CD4-positive, alpha-beta T cell (primary cell): ENCODE measurements around the gene TBX15. TPM values are rescaled to one million over a fixed set of nuclear protein-coding genes. Genes with fewer than 3 reads are reported as not detected.

ENCODE experiments used
- ATAC-seq: fragments of 200-7000 bp; cut with Tn5 transposase; one replicate; pipeline ENCODE4 v1.10.0; 2022; ENCODE audit warnings: mild to moderate bottlenecking; ENCODE audit not compliant: poor library complexity
- CTCF ChIA-PET: fragments of 350-600 bp; sonication (Branson Sonifier 250); formaldehyde crosslinking; loops from one replicate; lab custom pipeline; 2021; ENCODE audit warnings: antibody characterized with exemption, inconsistent platforms; lab: Charles Lee
- POLR2A ChIA-PET: fragments of 350-600 bp; sonication (Branson Sonifier 250); formaldehyde crosslinking; loops from one replicate; lab custom pipeline; 2021; ENCODE audit warnings: antibody characterized with exemption, inconsistent platforms; lab: Charles Lee
- DNase-seq, 14 experiments: peaks; one replicate each; pipeline ENCODE4 v3.0.0-alpha.2; 2013 to 2020; ENCODE audit warnings: mixed read lengths in 2 of 14
- H3K27ac ChIP-seq, 2 donors: one replicate each; pipeline versions ENCODE4 v1.5.1 to v1.7.0; 2013; ENCODE audit warnings: low read length in 2 of 2, low read depth in 1 of 2, mild to moderate bottlenecking in 1 of 2
- H3K27me3 ChIP-seq, 2 experiments: 1 replicate in 1 of 2; 2 replicates in 1 of 2; pipeline versions ENCODE4 v1.6.1 to v1.7.0; 2013; ENCODE audit warnings: low read length in 2 of 2, control low read depth in 1 of 2, mild to moderate bottlenecking in 1 of 2, moderate library complexity in 1 of 2; ENCODE audit not compliant: insufficient read depth in 2 of 2, control insufficient read depth in 1 of 2
- H3K36me3 ChIP-seq: one replicate; pipeline ENCODE4 v1.6.1; 2013; ENCODE audit warnings: low read length, control low read depth; ENCODE audit not compliant: insufficient read depth
- H3K4me1 ChIP-seq: one replicate; pipeline ENCODE4 v1.6.1; 2013; ENCODE audit warnings: low read length, control low read depth; ENCODE audit not compliant: insufficient read depth
- H3K4me3 ChIP-seq: one replicate; pipeline ENCODE4 v1.5.1; 2013; ENCODE audit warnings: mild to moderate bottlenecking, low read length, moderate library complexity
- H3K9me3 ChIP-seq, 2 experiments: 1 replicate in 1 of 2; 2 replicates in 1 of 2; pipeline versions ENCODE4 v1.6.1 to v1.7.0; 2013; ENCODE audit warnings: low read length in 2 of 2, mild to moderate bottlenecking in 2 of 2, control low read depth in 1 of 2, moderate library complexity in 1 of 2; ENCODE audit not compliant: control insufficient read depth in 1 of 2, insufficient read depth in 1 of 2
- H3K27ac Mint-ChIP-seq: one replicate; pipeline ENCODE4 v1.8.0; 2020; ENCODE audit warnings: mixed read lengths
- H3K27me3 Mint-ChIP-seq: one replicate; pipeline ENCODE4 v1.8.0; 2021; ENCODE audit warnings: mixed read lengths
- H3K36me3 Mint-ChIP-seq: one replicate; pipeline ENCODE4 v1.8.0; 2021; ENCODE audit warnings: low read depth, mixed read lengths
- H3K4me1 Mint-ChIP-seq: one replicate; pipeline ENCODE4 v1.8.0; 2021; ENCODE audit warnings: low read depth, mixed read lengths
- H3K4me3 Mint-ChIP-seq: one replicate; pipeline ENCODE4 v1.8.0; 2020; ENCODE audit warnings: mild to moderate bottlenecking, mixed read lengths
- H3K9me3 Mint-ChIP-seq: one replicate; pipeline ENCODE4 v1.8.0; 2020; ENCODE audit warnings: mixed read lengths
- intact Hi-C, 2 experiments: fragments of 100-400 bp; cut with DNase I in 1 of 2; cut with micrococcal nuclease in 1 of 2; formaldehyde crosslinking; loops; one replicate each; pipeline versions ENCODE4 v1.15.1 to v1.9.0; 2023 to 2025; cut with DNase I, micrococcal nuclease
- total RNA-seq, 174 experiments: library from RNA in 2 of 174; stranded (reverse) in 2 of 174; gene quantifications; one replicate each; pipeline ENCODE4 v1.2.3 and lab custom pipeline; 2021 to 2026
- TF ChIP-seq, protein P1 (sequence below): fragments of 200-600 bp; IDR thresholded peaks from one replicate; pipeline ENCODE4 v1.8.0; 2022; ENCODE audit warnings: antibody characterized with exemption, mild to moderate bottlenecking

Gene TBX15
- total RNA-seq, 2 experiments from 2014 or later, result not detected

DNA sequence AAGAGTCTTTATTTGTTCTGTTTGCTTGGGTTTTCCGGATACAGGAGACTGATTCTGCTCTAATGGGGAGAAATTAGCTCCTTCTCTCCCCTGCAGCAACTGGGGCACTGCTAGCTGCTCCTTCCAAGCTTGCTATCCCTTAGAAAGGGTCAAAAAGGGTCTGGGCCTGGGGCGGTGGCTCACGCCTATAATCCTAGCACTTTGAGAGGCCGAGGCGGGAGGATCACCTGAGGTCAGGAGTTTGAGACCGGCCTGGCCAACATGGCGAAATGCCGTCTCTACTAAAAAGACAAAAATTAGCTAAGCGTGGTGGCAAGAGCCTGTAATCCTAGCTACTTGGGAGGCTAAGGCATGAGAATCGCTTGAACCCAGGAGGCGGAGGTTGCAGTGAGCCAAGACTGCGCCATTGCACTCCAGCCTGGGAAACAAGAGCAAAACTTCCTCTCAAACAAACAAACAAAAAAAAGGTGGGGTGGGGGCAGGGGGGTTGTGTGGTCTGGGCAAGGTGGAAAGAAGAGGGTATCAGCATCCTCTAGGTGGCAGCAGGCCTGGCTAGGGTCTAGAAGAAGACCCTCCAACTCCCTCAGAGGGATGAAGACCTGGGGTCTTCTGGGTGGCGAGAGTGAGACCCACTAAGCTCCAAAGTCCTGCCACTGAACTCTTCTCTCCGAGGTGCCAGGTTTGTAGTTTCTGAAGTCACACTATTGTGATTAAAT is 15.4 kb upstream of the TBX15 start:
- H3K27ac ChIP-seq, result no peak overlapping the region
- Mint-ChIP-seq H3K27ac (no peak overlapping the region), H3K27me3 (peaks cover 83% of the 10 kb centered on the region), H3K4me3 (no peak overlapping the region), H3K36me3 (no peaks in the 10 kb centered on the region), H3K4me1 (peaks cover 9% of the 10 kb centered on the region), H3K9me3 (peaks cover 3% of the 10 kb centered on the region)
- ATAC-seq, result no peak
- CTCF ChIA-PET, result no interaction called here
- peaks cover 23% of the 10 kb centered on the region for H3K4me1 ChIP-seq
- no peak overlapping the region for H3K4me3 ChIP-seq
- H3K9me3 ChIP-seq, result peaks cover 9 to 75% of the 10 kb centered on the region in 2 experiments
- intact Hi-C loops, result no loop called here
- POLR2A ChIA-PET, result no interaction called here
- peaks cover 79 to 95% of the 10 kb centered on the region in 2 experiments for H3K27me3 ChIP-seq
- no peaks in the 10 kb centered on the region for H3K36me3 ChIP-seq
- no peak for DNase-seq
- TF ChIP-seq, protein P1, sequence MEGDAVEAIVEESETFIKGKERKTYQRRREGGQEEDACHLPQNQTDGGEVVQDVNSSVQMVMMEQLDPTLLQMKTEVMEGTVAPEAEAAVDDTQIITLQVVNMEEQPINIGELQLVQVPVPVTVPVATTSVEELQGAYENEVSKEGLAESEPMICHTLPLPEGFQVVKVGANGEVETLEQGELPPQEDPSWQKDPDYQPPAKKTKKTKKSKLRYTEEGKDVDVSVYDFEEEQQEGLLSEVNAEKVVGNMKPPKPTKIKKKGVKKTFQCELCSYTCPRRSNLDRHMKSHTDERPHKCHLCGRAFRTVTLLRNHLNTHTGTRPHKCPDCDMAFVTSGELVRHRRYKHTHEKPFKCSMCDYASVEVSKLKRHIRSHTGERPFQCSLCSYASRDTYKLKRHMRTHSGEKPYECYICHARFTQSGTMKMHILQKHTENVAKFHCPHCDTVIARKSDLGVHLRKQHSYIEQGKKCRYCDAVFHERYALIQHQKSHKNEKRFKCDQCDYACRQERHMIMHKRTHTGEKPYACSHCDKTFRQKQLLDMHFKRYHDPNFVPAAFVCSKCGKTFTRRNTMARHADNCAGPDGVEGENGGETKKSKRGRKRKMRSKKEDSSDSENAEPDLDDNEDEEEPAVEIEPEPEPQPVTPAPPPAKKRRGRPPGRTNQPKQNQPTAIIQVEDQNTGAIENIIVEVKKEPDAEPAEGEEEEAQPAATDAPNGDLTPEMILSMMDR, result no peak

DNA sequence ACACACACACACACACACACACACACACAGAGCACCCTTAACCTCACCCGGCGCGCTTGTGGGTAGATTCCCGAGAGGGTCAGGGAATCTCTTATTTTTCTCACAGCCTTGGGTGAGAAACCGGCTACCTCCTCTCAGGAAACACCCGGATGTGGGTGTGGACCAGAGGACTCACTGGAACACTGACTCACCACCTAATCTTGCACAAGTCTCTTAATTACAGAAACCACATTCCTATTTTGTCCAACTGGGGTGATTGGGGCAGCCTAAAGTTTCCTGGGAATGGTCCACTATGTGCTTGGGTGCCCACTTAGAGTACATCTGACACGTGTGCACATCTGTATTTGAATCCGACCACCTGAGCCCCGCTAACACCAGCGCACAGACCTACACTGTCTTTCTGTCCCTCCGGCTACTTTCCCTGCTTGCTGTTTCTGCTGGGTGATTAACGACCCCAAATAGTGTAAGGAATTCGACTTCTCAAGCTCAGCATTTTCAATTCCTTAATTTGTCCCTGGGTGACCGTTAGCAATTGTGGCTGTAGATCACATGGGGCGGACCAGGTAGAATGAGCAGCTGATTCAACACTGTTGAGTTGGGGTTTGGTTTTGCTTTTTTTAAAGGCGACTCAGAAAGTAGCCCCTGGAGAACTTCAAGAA is 14.0 kb upstream of the TBX15 start:
- peaks cover 76 to 93% of the 10 kb centered on the region in 2 experiments for H3K27me3 ChIP-seq
- POLR2A ChIA-PET, result no interaction called here

DNA sequence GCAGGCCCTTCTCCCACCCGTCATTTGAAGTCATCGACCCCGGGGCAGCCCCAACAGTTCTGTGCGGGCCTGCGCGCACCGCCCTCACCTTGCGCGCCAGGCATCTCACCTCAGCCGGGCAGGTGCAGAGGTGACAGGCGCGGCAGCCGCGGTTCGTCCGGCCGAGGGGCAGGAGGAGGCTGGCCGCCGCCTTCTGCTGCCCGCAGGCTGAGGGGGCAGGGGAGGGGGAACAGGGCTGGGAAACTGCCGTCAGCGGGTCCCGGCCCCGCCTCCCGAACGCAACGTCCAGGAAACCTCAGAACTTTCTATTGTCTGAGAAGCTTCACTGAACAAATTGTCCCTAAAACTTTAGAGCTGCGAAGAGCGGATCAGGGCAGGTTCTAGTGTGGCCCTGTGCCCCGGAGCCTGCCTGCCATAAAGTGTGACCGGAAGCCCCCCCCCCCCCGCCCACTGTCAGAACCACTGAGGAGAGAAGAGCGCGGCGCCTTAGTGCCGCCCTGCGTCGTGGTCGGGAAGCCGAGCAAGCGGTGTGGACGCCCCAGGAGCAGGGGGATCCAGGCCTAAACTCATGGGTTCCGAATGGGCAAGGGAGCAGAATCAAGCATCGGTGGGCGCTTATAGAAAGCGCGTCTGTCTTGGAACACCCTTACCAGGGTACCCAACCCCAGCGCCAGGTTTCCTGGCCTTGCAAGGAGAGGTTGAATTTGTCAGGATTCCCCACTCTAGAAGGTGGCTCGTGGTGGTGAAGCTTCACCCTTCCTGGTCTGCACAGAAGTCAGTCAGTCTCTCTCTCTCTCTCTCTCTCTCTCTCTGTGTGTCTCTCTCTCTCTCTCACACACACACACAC is 13.3 kb upstream of the TBX15 start:
- Mint-ChIP-seq H3K4me3 (no peak overlapping the region), H3K9me3 (peaks cover 3% of the 10 kb centered on the region), H3K27ac (no peak overlapping the region), H3K4me1 (peaks cover 4% of the 10 kb centered on the region), H3K36me3 (no peaks in the 10 kb centered on the region), H3K27me3 (peaks cover 91% of the 10 kb centered on the region)
- no peak for ATAC-seq
- ChIA-PET CTCF (no interaction called here), POLR2A (no interaction called here)
- H3K9me3 ChIP-seq, result peaks cover 7 to 63% of the 10 kb centered on the region in 2 experiments
- no peak for DNase-seq
- peaks cover 73 to 93% of the 10 kb centered on the region in 2 experiments for H3K27me3 ChIP-seq
- H3K36me3 ChIP-seq, result no peaks in the 10 kb centered on the region
- peaks cover 14% of the 10 kb centered on the region for H3K4me1 ChIP-seq
- intact Hi-C loops, result no loop called here
- no peak overlapping the region for H3K27ac ChIP-seq
- TF ChIP-seq, protein P1, result no peak
- H3K4me3 ChIP-seq, result no peak overlapping the region

More for the DNA sequence above, 14.0 kb upstream of the TBX15 start:
- Histone ChIP-seq H3K4me1 (peaks cover 14% of the 10 kb centered on the region), H3K4me3 (no peak overlapping the region), H3K36me3 (no peaks in the 10 kb centered on the region), H3K9me3 (peaks cover 7 to 69% of the 10 kb centered on the region in 2 experiments), H3K27ac (no peak overlapping the region)
- H3K36me3 Mint-ChIP-seq, result no peaks in the 10 kb centered on the region
- peaks cover 89% of the 10 kb centered on the region for H3K27me3 Mint-ChIP-seq
- H3K9me3 Mint-ChIP-seq, result peaks cover 3% of the 10 kb centered on the region
- peak in 2 of 14 experiments; percentile 16 to 28 for DNase-seq
- intact Hi-C loops, result no loop called here
- TF ChIP-seq, protein P1, result no peak
- ATAC-seq, result no peak
- no peak overlapping the region for H3K4me3 Mint-ChIP-seq
- H3K27ac Mint-ChIP-seq, result no peak overlapping the region
- CTCF ChIA-PET, result no interaction called here
- peaks cover 4% of the 10 kb centered on the region for H3K4me1 Mint-ChIP-seq
